GM21360 (cell line): Measurements from ENCODE around the gene PACSIN2.
"Not testable (repeated sequence)": the region's sequence is repeated elsewhere in the genome, so short reads cannot be mapped to it uniquely, and the experiment has no call there.

Experiments
- ATAC-seq: cut with Tn5 transposase; IDR thresholded peaks from one replicate; pipeline ENCODE4 v1.9.1; 2021; ENCODE audit warnings: mild to moderate bottlenecking, moderate library complexity; ENCODE audit not compliant: unreplicated experiment

PACSIN2 gene

DNA sequence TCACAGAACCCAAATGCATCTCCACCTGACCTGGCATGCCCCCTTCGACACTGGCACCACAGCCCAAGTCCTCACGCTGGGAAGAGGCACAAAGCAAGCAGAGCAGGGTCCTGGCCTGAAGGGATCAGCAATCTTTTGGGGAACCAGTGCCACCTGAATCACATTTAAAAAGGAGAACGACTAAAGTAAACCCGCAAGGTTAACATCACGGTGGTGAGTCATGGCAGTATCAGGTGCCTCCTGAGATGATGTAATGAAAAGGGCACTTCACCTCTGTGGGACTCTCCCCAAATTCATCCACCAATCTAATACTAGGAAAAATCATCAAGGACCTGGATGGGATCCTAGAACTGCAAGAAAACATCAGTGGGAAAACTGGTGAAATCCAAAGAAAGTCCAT is 44.9 kb downstream of the PACSIN2 start:
- ATAC-seq, result no peak

DNA sequence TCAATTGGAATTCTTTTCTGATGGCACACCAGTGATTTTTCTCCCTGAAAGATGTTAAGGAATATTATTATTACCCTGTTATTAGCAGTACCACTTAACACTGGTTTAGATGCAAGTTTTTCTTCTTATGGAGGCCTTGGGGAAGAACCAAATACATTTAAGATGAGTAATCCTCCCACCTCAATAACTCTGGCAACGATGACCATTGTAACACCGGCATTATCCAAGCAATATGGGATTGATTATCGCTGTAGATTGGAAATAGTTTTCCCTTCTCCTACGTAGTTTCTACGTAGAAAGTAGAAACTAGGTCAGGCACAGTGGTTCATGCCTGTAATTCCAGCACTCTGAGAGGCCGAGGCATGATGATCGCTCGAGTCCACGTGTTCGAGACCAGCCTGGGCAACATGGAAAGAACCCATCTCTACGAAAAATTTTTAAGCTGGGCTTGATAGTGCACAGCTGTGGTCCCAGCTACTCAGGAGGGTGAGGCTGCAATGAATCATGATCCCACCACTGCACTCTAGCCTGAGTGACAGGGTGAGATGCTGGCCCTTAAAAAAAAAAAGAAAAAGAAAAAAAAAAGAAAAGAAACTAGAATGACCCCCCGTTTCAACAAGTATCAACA is 45.5 kb downstream of the PACSIN2 start:
- ATAC-seq, result no peak

DNA sequence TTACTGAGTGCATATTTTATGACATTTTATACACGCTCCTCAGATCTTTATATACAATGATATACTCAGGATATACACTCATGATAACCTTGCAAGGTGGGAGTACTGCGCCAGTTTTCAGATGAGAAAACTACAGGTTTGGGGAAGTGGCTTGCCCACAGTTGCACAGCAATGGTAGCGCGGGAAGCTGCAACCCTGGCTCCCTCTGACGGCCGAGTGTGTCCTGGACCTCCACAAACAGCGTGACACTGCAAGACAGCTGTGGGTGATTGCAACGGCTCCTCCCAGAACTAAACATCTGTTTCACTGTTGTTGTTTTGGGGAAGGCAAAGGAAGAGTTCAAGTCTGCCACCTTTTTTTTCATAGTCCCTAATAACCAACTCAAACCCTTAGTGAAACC is 47.0 kb downstream of the PACSIN2 start:
- no peak for ATAC-seq

DNA sequence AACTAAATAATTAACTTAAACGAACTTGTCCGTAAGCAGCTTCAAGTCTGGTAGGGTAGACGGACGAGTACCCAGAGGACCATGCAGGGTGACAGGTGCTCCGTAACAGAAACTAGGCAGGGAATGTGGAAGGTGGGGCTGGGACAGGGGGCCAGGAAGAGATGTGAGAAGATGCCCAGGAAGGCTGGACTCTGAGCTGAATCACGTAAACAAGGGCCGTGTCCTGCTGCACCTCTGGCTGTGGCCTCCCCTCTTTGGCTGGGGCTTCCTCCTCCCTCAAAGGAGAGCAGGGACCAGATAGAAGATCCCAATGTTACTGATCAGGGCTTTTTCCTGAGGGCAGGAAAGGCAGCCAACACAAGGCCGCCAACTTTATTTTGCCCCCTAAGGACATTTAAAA is 47.9 kb downstream of the PACSIN2 start:
- no peak for ATAC-seq

DNA sequence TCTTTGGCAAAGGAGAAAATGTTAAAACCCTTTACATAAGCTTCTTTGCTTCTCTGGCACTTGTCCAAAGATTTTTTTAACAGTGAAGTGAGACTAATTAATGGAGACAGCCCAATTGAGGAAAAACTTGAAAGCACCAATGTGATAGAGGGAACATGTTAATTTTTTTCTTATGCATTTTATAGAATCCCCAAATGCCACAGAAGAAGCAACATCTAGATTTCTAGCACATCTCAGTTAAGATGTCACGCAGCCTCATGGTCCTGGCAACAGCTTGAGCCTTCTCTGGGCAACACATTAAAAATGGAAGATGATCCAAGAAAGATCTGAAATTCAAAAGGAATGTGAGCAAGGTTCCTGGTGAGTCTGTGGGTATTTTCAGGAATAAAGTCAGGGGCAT is 48.5 kb downstream of the PACSIN2 start:
- ATAC-seq, result no peak

DNA sequence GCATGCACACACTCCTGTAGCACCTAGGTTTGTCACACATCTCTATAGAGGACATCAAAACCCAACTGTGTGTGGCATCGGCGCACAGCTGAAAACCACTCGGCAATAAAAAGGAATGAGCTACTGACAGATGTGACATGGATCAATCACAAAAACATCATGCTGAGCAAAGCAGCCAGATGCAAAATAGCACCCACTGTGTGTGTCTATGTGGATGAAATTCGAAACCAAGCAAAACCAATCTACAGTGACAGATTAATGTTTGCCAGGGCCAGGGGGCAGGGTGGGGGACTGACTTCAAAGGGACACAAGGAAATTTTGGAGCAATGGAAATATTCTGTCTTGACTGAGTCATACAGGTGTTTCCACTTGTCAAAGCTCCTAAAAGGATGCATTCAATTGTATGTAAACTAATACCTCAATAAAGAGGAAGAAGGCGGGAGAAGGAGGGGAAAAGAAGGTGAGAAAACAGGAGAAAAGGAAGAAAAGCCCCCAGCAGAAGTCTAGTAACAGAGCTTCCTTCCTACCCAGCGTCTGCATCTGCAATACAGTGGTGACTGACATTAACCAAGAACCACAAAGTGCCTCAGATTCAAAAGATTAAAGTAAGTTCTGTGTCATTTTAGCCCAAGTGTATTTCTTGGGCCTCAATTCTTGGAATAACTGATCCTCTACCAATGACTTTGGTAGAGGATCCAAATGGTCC is 49.8 kb downstream of the PACSIN2 start:
- no peak for ATAC-seq

DNA sequence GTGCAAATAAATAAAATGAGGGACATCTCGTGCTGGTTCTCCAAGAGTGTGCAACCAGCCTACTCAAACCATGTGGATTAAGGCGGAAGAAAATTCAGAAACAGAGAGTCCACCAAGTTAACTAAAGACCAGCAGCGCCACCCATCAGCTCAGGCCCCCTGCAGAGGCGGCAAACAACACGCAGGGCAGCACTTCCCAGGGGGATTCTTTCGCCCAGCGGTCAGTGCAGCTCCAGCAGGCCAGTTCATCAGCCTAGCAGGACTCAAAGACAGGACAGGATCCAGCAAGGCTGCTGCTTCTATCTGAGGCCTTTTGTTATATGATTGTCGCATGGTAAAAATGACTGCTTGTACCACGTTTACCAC is 51.7 kb downstream of the PACSIN2 start:
- no peak for ATAC-seq

DNA sequence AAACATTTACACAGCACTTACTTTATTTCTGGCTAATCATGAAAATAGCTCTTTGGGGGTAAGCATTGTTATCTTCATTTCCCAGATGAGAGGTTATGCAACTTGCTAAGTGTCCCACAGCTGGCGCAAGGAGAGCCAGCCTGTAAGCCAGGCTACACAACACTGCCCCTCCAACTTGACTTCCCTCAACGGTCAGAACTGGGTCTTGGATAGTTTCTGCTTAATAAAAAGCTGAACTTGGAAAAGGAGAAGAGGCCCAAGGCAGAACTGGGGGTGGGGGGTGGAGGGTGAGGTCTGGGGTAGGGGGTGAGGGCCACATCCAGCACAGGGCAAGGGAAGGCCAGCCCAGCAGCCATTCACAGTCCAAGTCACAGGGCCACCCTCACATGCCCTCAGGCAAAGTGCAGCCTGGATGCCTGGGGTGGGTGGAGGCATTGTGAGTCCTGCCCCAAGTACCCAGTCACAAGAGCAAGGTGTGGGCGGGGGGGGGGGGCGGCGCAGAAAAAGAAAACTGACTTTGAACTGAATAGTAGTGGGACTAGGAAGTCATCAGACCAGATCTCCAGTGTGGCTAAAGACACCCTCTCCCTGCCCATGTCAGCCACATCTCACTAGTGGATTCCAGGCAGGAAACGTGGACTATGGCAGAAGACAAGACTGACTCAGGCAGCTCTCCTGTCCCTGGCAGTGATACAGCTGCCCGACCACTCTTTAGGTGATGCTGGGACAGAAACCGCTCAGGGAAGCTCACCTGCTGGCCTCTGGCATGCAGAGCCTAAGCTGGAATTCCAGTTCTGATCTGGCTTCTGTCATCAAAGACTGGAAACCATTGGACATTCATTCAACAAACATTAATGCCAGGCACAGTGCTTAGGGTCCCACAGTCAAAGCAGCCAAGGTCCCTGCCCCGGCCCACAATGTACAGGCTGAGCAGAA is 52.4 kb downstream of the PACSIN2 start:
- no peak for ATAC-seq

DNA sequence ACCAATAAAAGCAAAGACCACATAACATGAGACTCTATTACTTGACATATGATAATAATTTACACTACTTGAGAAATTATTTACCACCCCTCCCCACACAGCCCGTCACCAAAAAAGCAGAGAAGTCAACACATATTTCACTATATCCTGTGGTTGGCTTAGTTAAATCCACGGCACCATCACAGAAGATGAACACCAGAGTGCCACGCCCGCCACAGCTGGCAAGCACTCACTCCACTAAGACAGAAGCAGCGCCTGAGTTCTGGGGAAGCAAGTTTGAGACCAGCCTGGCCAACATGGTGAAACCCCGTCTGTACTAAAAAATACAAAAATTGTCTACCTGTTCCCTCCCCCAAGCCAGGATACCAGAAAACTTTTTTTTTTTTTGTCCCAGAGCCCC is 53.1 kb downstream of the PACSIN2 start:
- ATAC-seq, result no peak

DNA sequence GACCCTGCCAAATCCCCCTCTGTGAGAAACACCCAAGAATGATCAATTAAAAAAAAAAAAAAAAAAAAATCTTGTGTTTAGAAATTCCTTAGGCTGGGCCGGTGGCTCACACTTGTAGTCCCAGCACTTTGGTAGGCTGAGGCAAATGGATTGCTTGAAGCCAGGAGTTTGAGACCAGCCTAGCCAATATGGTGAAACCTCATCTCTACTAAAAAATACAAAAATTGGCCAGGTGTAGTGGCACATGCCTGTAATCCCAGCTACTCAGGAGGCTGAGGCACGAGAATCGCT is 53.6 kb downstream of the PACSIN2 start:
- not testable (repeated sequence) for ATAC-seq

DNA sequence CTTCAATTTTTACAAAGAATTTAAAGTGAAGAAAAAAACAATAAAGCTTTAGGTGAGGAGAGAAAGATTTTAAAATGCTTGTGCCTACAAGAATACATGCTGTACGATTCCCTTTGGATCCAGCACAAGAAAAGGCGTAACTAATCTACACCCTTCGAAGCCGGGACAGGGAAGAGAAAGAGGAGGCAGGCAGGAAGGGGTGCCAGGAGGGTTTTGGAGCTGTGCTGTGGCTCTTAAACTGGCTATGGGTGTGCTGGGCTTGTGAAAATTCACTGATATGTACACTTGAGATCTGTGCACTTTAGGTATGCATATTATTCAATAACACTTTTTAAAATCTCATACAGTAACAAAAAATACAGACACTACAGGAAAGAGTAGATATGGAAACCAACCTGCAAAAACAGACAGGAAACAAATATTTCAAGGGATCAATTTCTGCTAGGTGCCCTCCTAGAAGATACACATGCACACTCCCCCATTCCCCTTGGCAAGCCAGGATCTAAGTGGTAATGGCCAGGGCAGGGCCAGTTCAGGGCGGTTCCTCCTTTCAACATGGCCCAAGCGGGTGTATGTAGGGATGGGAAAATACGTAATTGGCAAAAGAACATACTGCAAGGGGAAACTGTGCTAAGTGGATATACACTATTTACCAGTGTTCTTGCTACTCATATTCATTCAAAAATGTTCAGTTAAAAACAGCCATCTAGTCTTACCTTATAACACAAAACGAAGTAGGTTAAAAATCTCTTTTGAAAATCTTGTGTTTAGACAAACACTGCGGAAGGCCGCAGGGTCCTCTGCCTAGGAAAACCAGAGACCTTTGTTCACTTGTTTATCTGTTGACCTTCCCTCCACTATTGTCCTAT is 54.2 kb downstream of the PACSIN2 start:
- no peak for ATAC-seq

DNA sequence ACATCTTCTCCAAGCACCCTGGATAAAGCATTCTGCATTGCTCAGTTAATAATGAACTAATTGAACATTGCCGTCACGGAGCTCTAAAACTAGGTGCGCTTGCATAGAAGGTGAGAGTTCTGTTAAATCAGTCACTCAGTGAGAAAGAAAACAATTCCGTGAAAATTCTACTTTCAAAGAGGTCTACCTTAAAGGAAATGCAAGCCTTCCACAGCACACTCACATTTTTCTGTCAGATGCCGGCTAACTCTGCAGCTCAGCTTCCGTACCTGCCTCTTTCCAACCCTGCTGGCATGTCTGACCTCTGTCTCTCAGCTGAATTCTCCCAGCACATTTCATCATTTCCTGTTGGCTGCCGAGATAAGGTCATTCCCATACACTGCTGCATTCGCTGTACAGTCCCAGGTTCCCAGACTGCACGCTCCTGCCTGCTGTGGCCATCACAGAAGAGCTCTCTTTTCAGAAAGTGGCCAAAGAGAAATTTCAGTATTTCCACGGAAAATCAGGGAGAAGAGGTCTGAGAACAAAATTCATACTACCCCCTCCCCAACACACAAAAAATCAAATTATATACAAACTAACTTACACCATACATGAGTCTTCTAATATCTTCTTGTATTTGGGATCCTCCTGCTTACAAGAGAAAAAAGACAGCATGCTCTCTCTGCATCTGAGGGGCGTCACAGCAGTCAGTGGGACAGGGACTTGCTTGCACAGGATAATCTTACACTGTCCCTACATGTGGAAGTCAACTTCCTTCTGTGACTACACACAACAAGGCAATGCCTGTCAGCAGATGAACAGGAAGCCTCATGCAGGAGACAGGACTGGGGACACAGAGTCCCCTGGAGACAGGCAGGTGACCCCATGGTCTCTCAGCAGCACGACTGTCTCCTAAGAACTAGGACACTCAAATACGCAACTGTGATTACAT is 55.1 kb downstream of the PACSIN2 start:
- no peak for ATAC-seq

DNA sequence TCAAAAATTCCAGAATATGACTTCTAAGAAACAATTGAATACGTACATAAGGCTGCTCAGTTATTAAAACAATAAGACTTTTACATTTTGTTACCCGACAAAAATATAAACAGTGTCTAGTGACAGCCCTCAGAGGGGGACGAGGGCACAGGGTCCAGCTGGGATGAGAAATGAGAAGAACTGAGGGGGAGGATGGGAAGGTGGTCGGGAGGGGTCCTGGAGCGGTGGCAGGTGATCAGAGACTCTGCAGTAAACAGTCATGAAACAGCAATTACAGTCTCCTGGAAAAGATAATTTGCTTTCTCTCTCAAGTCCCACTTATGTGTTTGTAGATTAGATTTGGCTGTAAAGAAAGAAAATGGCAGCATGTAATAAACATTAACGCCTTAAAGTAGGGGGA is 56.0 kb downstream of the PACSIN2 start:
- ATAC-seq, result no peak

DNA sequence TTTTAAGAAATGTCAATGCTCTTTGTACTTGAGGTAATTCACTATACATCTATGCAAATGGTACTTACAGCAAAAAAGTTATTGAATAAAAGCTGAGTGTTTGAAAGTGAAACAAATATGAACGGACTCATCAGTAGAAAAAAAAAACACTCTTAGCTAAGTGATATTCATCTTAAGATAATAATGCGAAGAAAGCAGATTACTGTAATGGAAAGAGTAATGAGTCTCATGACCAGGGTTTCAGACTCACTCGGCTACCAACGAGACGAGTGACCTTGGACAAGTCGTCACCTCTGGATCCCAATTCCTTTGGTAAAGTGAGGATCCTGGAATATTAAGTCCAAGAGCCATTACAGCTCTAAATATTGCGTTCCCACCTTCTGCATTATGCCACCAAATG is 57.0 kb downstream of the PACSIN2 start:
- no peak for ATAC-seq

DNA sequence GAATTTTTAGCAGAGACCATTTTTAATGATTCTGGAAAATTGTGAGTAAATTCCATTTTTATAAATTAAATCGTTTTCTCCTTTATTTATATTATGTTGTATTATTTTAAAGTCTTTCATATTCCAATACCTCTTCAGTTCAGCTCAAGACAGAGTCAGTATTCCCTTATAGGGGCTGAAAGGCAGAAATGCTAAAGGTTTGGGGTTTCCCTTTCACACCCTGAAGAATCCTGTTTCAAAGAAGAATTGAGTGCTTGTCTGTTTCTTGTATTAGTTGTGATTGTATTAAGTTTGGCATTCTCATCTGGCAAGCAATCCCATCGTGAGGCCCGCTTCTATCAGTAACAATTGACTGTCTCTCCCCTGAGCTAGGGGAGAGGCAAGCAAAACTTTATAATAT is 57.4 kb downstream of the PACSIN2 start:
- no peak for ATAC-seq

DNA sequence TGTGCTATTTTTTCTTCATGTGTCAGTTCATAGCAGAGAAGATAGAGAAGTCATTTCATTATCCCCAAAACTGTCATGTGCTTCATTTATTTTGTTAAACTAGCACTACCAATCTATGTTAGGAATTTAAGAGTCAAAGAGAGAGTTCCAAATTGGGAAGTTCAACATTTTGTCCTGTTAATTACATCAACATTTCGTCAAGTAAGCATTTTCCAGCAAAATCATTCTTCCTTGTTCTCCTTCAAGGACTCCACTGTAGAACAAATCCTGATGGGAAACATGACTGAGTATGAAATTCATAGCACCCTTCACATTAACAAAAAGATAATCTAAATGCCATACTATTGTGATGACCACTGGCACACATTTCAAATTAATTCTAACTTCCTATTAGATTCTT is 59.1 kb downstream of the PACSIN2 start:
- no peak for ATAC-seq

DNA sequence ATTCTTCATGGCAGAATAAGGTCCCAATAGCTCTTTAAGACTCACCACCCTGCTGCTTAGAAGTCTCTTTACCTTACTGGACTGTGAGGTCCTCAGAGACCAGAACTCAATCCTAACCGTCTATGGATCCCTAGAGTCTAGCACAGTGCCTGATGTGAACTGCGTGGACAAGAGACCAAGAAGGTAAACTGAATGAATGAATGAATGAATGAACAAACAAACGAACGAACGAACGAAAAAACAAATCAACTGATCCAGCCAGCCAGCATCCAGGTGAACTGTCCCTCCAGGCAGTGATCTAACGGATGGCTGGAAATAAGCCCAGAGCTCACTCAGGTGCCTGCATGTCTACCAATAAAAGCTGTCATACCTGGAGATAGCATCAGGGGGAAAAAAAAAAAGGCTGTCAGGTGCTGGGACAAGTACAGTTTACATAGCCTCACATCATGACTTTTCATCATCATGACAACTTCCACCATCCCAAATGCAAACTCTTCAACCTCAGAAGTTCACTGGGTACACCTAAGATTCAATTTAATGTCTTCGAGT is 59.8 kb downstream of the PACSIN2 start:
- ATAC-seq, result no peak

DNA sequence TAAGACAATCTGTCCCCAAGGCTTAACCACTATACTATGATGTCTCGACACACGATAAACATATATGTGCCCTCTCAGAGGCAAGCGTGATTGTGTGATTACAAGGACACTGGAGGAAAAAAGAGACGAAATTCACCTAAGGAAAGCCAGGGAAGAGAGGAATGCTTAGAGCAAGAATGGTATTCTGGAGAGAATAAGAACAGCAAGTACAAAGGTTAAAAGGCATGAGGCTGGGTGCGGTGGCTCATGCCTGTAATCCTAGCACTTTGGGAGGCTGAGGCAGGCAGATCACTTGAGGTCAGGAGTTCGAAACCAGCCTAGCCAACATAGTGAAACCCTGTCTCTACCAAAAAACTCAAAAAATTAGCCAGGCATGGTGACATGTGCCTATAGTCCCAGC is 61.2 kb downstream of the PACSIN2 start:
- ATAC-seq, result not testable (repeated sequence)

DNA sequence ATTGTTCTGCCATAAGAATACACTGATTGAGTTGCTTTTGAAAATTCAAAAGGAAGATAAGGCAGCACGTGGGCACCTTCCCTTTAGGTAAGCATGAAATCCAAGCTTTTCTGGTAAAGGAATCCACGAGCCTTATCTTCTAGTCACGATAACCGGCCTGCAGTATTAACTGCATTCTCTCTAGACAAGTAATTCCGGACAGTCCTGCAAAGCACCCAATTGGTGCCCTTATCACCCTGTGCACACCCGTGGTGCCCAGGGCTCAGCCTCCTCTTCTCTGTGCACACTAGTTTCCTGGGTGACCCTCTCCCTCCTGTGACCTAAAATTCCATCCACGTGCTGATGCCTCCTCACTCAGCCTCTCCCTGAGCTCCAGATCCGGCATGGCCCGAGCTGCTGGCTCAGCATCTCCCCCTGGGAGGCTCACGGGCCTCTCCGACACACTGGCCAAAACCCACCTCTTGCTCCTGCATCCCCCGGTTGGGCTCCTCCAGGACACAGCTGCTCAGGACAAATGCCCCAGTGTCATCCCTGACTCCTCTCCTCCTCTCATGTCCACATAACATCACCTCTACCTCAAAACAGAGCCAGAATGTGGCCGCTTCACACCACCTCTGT is 63.7 kb downstream of the PACSIN2 start:
- no peak for ATAC-seq
